Measurements from ENCODE around the gene ATP11A. TPM values are rescaled to one million over a fixed set of nuclear protein-coding genes. Genes with fewer than 3 reads are reported as not detected.

The ATP11A gene
- total RNA-seq, 6 experiments from 2014 or later = 24.3 to 57.4 (median 33.1) TPM

- intact Hi-C loops (cut with DNase I) = no loop called here
- Histone ChIP-seq H3K4me1 (peaks cover 0 to 7% (median 3%) of the 10 kb centered on the region in 4 donors), H3K9me3 (no peaks in the 10 kb centered on the region), H3K27ac (no peak overlapping the region), H3K36me3 (no peaks in the 10 kb centered on the region), H3K27me3 (no peaks in the 10 kb centered on the region), H3K4me3 (no peak overlapping the region)
- no peak for DNase-seq
- no peak for ATAC-seq
- WGBS (ENCODE audit: insufficient coverage, low coverage, low lambda C conversion rate, missing lambda C conversion rate) = 80% methylated on average over 1 of the region's 6 CpGs
- TF ChIP-seq POLR2A (IDR thresholded peaks at IDR 0.05) = no peak
- TF ChIP-seq CTCF (IDR thresholded peaks at IDR 0.05) = no peak
Observed at GRCh38 chr13:112934078-112934477, 244.2 kb downstream of the ATP11A start.

Other genes starting within 250 kb of the ATP11A start
- gene TUBGCP3, start 101.9 kb upstream of the ATP11A start, total RNA-seq = 10 to 100 TPM; 13.0 to 20.0 (median 17.6) TPM